HG02938 (cell line): Measurements from ENCODE around the gene ANO1.

Experiments
- ATAC-seq: cut with Tn5 transposase; IDR thresholded peaks from one replicate; pipeline ENCODE4 v1.9.1; 2021; ENCODE audit warnings: mild to moderate bottlenecking, moderate library complexity; ENCODE audit not compliant: unreplicated experiment

ANO1 gene

GRCh38 chr11:70072461-70072860 lies 5.7 kb upstream of the ANO1 start:
- no peak for ATAC-seq

DNA sequence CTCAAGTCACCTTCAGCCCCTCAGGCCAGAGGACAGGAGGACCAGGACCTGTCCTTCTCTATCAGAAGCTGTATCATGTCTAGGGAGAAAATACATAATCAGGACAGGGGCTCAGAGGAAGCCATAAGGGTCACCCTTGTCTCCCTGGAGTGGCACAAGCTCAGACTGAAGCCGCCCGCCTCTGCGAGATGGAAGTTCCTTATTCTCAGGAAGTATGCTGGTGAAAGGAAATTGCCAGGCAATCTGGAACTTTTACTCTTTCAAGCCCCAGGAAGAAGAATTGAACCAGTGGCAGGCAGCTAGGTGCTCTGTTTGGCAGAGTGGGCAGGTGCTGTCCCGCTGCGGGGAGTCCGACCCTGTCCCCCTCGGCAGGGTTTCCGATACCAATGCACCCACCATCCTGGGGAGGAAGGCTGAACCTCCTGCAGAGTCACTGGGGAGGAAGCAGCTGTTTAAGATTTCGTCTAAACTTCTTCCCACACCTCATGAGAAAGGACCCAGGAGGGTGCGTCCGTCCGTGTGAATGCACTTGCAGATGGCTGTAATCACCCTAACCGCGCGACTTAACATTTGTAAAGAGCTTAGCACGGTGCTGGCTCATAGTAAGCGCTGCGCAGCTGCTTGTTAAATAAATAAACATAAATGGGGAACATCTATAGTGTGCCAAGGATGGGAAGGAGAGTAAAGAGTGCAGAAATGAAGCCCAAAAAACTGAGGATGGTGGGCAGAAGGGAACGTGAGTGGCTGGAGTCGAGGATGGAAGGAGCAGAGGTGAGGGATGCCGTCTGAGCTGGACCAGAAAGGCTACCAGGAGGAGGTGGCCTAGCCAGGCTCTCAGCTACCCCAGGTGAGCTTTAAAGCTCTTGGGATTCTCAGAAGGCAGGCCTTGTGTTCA lies 5.0 kb upstream of the ANO1 start:
- no peak for ATAC-seq

- no peak for ATAC-seq
These were observed 4.2 kb upstream of the ANO1 start for GRCh38 chr11:70073871-70074371.

- ATAC-seq, result no peak
These were observed 3.4 kb upstream of the ANO1 start for GRCh38 chr11:70074746-70075145.

DNA sequence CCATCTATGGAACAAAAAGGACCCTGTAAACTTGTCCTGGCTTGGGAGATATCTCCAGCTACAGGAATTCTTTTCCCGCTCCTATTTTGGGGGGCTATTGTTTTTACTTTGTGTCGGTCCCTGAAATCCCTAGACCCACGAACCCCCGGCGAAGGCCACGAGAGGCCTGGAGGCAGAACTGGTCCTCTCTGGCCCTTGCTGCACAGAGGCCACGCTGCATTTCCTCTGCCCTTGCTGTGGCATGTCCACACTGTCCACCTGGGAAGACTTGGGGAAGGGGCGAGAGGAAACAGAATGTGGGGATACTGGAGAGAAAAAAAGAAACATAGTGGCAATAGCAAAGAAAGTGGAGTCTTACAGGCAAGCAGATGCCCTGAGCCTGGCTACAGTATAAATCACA lies 2.3 kb upstream of the ANO1 start:
- ATAC-seq, result no peak

DNA sequence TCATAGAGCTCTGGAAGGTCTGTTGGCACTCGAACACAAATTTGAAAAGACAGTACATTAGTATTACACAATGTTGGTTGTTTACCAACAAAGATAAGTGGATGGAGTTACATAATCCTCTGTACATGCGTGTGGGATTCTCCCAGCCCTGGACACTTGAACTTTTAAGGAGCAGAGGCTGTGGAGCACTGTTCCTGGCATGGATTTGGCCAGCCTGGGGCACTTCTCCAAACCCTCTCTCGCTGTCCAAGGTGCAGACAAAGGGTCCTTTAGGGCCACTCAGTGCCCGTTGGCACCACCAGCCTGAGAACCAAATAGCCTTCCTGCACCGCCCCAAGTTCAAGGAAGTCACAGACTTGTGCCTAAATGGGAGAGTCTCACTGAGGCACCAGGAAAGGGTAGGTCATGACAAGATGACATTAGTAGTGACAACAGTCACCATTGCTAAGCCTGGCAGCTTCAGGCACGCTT lies 1.6 kb upstream of the ANO1 start:
- ATAC-seq, result no peak

- ATAC-seq, result no peak
These were observed 564 bp upstream of the ANO1 start for GRCh38 chr11:70077411-70078094.

- no peak for ATAC-seq
These were observed 882 bp downstream of the ANO1 start for GRCh38 chr11:70078781-70079616.

GRCh38 chr11:70079691-70080090 lies 1.6 kb downstream of the ANO1 start:
- no peak for ATAC-seq

GRCh38 chr11:70080763-70081162 lies 2.6 kb downstream of the ANO1 start:
- no peak for ATAC-seq

DNA sequence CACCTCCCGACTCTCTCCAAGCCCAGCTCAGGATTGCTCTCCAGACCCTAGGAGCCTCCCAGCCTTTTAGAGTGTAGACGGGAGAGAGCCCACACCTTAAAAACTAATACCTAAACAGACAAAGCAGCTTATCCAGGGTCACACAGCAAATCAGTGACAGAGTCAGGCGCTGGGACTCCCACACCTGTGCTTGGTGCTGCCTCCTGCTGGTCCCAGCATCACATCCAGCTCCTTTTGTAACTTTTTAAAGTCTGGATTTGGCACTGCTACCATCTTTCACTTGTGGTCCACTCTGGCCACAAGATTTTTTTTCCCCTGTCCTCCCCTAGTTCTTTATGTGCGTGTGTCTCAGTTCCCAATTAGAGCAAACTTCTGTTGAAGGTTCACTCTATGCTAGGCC lies 4.7 kb downstream of the ANO1 start:
- ATAC-seq, result no peak

- ATAC-seq, result no peak
These were observed 6.2 kb downstream of the ANO1 start for GRCh38 chr11:70084046-70084984.

DNA sequence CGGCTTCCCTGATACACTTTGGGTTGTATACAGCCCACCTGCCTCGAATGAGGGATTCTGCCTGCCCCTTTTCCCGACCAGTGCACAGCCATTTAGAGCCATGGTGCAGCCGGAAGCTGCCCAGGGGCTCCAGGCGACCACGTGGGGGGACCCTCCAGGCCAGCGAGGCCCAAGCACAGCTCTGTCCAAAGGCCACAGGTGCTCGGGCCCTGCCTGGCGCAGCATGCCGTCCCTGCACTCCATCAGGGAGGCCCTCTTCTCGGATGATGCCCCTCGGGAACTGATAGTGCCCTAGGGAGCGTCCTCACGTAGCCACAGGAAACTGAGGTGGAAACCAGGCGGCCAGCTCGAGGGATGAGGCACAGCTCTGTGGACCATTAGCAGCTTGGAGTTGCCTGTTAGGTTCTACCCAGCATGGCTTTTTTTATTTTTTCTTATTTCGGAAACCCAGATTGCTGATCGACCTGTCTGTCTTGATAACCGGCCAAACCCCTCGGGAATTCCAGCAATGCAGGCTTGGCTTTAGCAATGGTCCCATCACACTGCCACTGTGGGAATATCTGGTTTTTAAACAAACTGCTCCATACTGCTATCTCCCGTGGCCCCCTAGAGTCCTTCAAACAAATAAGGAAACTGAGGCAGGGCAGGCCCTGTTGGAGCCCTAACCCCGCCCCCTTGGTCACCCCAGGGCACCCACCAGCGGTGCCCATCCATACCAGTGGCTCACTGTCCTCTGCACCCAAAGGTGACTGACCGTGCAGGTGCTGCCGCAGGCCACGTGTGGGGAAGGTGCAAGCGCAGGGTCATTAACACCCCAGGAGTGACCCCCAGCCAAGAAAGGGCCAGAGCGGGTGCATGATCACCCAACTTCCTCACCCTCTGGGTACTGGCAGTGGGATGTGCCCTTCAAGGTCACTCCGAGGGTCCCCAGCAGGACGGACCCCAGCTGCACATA lies 8.0 kb downstream of the ANO1 start:
- no peak for ATAC-seq

- ATAC-seq, result no peak
These were observed 9.5 kb downstream of the ANO1 start for GRCh38 chr11:70087446-70088167.

GRCh38 chr11:70088735-70089250 lies 10.7 kb downstream of the ANO1 start:
- ATAC-seq, result no peak

DNA sequence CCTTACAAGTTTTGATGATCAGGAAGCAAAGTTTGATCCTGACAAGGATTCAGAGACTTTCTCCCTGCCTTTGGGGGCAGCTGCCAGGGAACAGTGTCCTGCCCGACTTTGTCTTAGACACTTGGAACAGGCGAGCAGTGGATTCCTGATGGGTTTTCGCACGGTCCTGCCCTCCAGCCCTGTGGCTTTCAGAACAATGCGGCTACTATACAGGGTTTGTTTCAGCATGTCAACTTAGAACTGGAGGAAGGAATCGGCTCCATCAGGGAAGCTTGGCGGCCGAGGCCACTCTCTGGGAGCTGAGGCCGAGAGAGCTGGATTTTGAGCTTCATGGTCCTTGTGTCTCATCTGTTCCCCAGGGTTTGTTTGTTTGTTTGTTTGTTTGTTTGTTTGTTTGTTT lies 11.5 kb downstream of the ANO1 start:
- ATAC-seq, result no peak

DNA sequence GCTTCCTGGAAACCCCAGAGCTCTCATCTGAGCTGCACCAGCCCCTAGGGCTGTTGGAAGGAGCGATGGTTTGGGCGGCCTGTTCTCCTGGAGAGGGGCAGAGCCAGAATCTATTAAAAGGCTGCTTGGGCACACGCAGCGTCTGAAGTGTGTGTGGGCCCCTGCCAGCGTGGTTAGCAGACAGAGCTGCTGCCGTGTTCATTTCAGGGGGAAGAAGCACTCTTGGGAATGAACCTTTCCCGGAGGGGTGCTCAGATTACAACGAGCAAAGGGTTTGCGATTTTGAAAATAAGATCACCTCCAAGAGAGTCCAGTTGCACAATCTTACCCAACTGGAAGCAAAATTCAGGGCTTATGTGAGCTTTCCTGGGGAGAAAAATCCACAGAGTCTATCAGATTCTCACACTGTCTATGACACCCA lies 12.9 kb downstream of the ANO1 start:
- no peak for ATAC-seq

DNA sequence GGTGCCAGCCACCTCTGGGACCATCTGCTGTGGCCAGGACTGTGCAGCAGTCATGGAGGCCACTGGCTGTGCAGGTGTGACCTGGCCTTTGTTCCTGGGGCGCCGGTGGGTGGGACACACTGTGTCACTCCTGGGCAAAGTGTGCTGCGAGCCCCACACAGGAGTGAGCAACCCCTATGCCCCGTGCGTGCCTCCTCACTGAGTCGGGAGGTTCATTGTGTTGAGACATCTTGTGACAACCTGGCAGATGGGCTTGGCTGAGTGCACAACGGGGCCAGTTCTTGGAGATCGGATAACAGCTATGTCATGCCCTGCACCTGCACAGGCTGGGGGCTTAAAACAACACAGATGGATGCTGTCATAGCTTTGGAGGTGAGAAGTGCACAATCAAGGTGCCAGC lies 13.5 kb downstream of the ANO1 start:
- ATAC-seq, result no peak
